HFFc6 (cell line): ENCODE results near the gene FOXP3. TPM values are rescaled to one million over a fixed set of nuclear protein-coding genes. Genes with fewer than 3 reads are reported as not detected.

Source experiments
- DNase-seq: peaks from one replicate; pipeline ENCODE4 v3.0.0-alpha.2; 2018
- H3K27ac Mint-ChIP-seq: 2 replicates; pipeline ENCODE4 v1.8.0; 2020; ENCODE audit warnings: mild to moderate bottlenecking, mixed read lengths
- H3K27me3 Mint-ChIP-seq: 2 replicates; pipeline ENCODE4 v1.8.0; 2021; ENCODE audit warnings: mild to moderate bottlenecking, moderate library complexity, mixed read lengths; ENCODE audit not compliant: insufficient read depth
- H3K36me3 Mint-ChIP-seq: 2 replicates; pipeline ENCODE4 v1.8.0; 2021; ENCODE audit warnings: low read depth, mixed read lengths
- H3K4me1 Mint-ChIP-seq: 2 replicates; pipeline ENCODE4 v1.8.0; 2020; ENCODE audit warnings: low read depth, mixed read lengths
- H3K4me3 Mint-ChIP-seq: 2 replicates; pipeline ENCODE4 v1.8.0; 2020; ENCODE audit warnings: mild to moderate bottlenecking, moderate library complexity, mixed read lengths
- H3K9me3 Mint-ChIP-seq: 2 replicates; pipeline ENCODE4 v1.8.0; 2020; ENCODE audit warnings: mild to moderate bottlenecking, mixed read lengths
- total RNA-seq, 6 experiments: library from RNA; stranded (reverse); fragmentation: NEBNext Ultra II Directional; extraction: Animal tissue kit (Norgen Biotek cat#: 25700); gene quantifications; 2 replicates in 1 of 6; 3 replicates in 5 of 6; pipeline ENCODE4 v1.2.3, GENCODE V29; 2021
- TF ChIP-seq, protein P1 (sequence below): fragments of 200-600 bp; sonication (generic); IDR thresholded peaks from 2 replicates; pipeline ENCODE4 v1.5.0; 2021; ENCODE audit warnings: antibody characterized with exemption, mild to moderate bottlenecking

The FOXP3 gene
- total RNA-seq, 6 experiments from 2014 or later, result 0.09 to 0.16 (median 0.14) TPM; not detected in 3

DNA sequence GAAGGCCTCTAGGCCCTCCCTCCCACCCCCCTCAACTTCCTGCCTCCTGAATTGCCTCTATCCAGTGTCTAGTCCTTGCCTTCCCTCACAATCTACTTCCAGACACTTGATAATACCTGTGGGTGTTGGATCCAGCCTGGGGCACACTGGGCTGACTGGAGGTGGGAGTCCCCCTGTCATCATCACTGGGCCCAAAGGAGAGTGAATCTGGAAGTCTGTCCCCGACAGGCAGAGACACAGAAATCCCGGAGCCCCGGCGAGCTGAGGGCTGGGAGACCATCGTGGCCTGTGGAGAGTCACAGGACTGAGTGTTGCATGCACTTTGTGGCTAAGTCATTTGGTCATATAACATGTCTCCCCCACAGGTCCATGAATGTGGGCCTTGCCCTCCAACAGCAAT lies 56.1 kb downstream of the FOXP3 start:
- H3K4me1 Mint-ChIP-seq, result no peaks in the 10 kb centered on the region
- no peak overlapping the region for H3K27ac Mint-ChIP-seq
- peaks cover 14% of the 10 kb centered on the region for H3K27me3 Mint-ChIP-seq
- no peaks in the 10 kb centered on the region for H3K36me3 Mint-ChIP-seq
- TF ChIP-seq, protein P1, sequence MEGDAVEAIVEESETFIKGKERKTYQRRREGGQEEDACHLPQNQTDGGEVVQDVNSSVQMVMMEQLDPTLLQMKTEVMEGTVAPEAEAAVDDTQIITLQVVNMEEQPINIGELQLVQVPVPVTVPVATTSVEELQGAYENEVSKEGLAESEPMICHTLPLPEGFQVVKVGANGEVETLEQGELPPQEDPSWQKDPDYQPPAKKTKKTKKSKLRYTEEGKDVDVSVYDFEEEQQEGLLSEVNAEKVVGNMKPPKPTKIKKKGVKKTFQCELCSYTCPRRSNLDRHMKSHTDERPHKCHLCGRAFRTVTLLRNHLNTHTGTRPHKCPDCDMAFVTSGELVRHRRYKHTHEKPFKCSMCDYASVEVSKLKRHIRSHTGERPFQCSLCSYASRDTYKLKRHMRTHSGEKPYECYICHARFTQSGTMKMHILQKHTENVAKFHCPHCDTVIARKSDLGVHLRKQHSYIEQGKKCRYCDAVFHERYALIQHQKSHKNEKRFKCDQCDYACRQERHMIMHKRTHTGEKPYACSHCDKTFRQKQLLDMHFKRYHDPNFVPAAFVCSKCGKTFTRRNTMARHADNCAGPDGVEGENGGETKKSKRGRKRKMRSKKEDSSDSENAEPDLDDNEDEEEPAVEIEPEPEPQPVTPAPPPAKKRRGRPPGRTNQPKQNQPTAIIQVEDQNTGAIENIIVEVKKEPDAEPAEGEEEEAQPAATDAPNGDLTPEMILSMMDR, result no peak
- no peak for DNase-seq
- no peak overlapping the region for H3K4me3 Mint-ChIP-seq
- H3K9me3 Mint-ChIP-seq, result no peaks in the 10 kb centered on the region

DNA sequence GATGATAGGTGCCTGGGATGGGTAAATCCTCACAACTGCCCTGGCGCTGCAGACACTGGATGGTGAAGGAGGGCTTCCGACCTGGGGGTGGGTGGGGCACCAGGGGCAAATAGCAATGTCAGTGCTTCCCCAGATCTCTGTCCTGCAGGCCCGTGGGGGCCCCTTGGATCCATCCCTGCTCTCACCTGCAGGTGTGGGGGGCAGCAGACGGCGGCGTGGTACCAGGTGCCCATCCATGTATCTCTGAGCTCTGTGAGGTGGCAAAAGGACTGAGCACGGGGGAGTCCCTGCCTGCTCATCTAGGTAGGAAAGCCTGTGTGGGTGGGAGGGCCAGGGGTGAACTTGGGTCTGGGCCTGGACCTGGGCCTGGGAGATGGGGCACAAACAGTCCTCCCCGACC lies 58.0 kb downstream of the FOXP3 start:
- DNase-seq, result no peak
- H3K27ac Mint-ChIP-seq, result no peak overlapping the region
- H3K9me3 Mint-ChIP-seq, result no peaks in the 10 kb centered on the region
- no peak overlapping the region for H3K4me3 Mint-ChIP-seq
- no peaks in the 10 kb centered on the region for H3K4me1 Mint-ChIP-seq
- peaks cover 9% of the 10 kb centered on the region for H3K27me3 Mint-ChIP-seq
- TF ChIP-seq, protein P1, result no peak
- no peaks in the 10 kb centered on the region for H3K36me3 Mint-ChIP-seq

DNA sequence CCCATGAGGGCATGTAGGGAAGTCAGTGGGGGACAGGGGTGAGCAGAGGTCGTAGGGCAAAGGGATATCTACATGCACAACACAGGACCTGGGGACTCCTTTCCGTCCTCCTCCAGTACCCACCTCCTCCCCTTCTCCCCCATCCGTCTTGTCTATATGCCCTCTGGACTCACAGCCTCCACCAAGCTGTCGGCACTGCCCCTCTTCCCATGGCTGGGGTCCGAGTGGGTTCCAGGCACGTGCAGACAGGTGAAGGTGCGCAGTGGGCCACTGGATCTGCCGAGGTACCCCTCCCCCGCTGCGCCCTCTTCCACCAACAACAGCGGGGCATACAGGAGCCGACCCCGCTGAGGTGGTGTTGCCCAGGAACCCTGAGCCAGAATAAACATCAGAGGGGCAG lies 59.1 kb downstream of the FOXP3 start:
- H3K27me3 Mint-ChIP-seq, result peaks cover 4% of the 10 kb centered on the region
- no peaks in the 10 kb centered on the region for H3K36me3 Mint-ChIP-seq
- no peak for DNase-seq
- H3K27ac Mint-ChIP-seq, result no peak overlapping the region
- TF ChIP-seq, protein P1, result no peak
- H3K4me3 Mint-ChIP-seq, result no peak overlapping the region
- no peaks in the 10 kb centered on the region for H3K9me3 Mint-ChIP-seq
- no peaks in the 10 kb centered on the region for H3K4me1 Mint-ChIP-seq

DNA sequence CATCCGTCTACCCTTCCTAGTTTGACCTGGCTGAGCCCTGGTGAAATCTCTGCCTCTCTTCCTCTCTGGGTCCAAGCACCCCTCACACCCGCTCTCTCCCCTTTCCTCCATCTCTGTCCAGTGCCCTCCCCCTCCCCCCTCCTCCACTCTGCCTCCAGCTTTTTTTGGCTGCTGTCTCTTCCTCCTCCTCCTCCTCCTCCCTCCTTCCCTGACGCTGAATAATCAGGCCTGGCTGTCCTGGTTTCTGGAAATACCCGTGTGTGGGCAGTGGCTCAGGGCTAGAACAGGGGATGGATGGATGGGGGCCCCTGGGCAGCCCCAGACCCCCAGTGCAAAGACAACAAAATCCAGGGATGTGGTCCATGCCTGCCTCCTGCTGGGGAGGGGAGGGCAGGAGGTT lies 59.8 kb downstream of the FOXP3 start:
- no peak overlapping the region for H3K27ac Mint-ChIP-seq
- no peak for DNase-seq
- no peaks in the 10 kb centered on the region for H3K36me3 Mint-ChIP-seq
- H3K9me3 Mint-ChIP-seq, result no peaks in the 10 kb centered on the region
- H3K4me3 Mint-ChIP-seq, result no peak overlapping the region
- peaks cover 4% of the 10 kb centered on the region; the same call in 1 of the 2 replicates for H3K27me3 Mint-ChIP-seq
- TF ChIP-seq, protein P1, result no peak
- no peaks in the 10 kb centered on the region for H3K4me1 Mint-ChIP-seq

GRCh38 chrX:49204017-49204416 lies 60.5 kb downstream of the FOXP3 start:
- Mint-ChIP-seq H3K4me3 (no peak overlapping the region), H3K36me3 (no peaks in the 10 kb centered on the region), H3K4me1 (no peaks in the 10 kb centered on the region), H3K9me3 (no peaks in the 10 kb centered on the region), H3K27ac (no peak overlapping the region), H3K27me3 (peaks cover 2% of the 10 kb centered on the region; the same call in 1 of the 2 replicates)
- DNase-seq, result no peak
- TF ChIP-seq, protein P1, result no peak

DNA sequence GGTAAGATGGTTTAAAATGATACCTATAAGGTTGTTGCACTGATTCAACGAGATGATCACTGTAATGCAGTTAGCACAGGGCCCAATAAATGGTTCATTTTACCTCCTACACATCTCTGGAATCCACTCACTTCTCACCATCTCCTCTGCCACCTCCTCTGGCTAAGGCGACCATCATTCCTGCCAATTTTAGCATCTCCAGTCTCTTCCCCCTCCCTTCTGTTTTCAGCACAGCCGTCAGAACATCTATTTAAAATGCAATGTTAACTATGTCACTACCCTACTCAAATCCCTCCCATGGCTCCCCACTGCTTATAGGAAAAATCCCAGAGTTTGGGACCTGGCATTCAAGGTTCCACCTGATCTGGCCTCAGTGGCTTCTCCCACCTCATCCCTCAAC lies 61.0 kb downstream of the FOXP3 start:
- DNase-seq, result no peak
- no peaks in the 10 kb centered on the region for H3K9me3 Mint-ChIP-seq

More for the DNA sequence above, 61.0 kb downstream of the FOXP3 start:
- H3K4me1 Mint-ChIP-seq, result no peaks in the 10 kb centered on the region
- peaks cover 2% of the 10 kb centered on the region; the same call in 1 of the 2 replicates for H3K27me3 Mint-ChIP-seq
- no peak overlapping the region for H3K4me3 Mint-ChIP-seq
- no peaks in the 10 kb centered on the region for H3K36me3 Mint-ChIP-seq
- TF ChIP-seq, protein P1, result no peak
- H3K27ac Mint-ChIP-seq, result no peak overlapping the region
